ENCODE measurements around the gene TMEM39A. TPM values are rescaled to one million over a fixed set of nuclear protein-coding genes. Genes with fewer than 3 reads are reported as not detected.

Gene TMEM39A
- total RNA-seq, 6 experiments from 2014 or later: 14.9 to 34.6 (median 20.9) TPM

DNA sequence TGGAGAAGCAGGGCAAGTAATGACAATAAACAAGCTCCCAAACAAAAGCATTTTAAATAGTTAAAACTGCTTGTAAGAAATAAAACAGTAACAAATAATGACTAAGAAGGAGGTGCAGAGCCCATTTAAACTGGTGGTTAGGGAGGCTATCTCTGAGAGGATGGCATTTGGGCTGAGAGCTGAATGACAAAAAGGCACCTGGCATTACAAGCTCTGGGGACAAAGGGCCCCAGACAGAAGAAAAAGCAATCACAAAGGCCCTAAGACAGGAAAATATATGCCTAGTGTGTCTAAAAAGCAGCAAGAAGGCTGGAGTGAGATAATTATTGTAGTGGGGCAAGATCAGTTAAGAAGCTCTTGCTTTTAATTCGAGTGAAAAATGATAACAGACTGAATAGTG is 9.6 kb downstream of the TMEM39A start:
- intact Hi-C loops (cut with DNase I): no loop called here
- no peak for ATAC-seq
- H3K4me3 ChIP-seq: no peak overlapping the region
- WGBS (ENCODE audit: insufficient coverage, low coverage, low lambda C conversion rate, missing lambda C conversion rate): 80% methylated on average over 1 of the region's 1 CpG
- TF ChIP-seq CTCF (IDR thresholded peaks at IDR 0.05) (no peak), POLR2A (IDR thresholded peaks at IDR 0.05) (no peak)
- peaks cover 0 to 86% (median 30%) of the 10 kb centered on the region in 4 donors for H3K36me3 ChIP-seq
- H3K9me3 ChIP-seq: no peaks in the 10 kb centered on the region
- no peaks in the 10 kb centered on the region for H3K27me3 ChIP-seq
- no peak for DNase-seq
- H3K4me1 ChIP-seq: no peaks in the 10 kb centered on the region
- no peak overlapping the region for H3K27ac ChIP-seq

DNA sequence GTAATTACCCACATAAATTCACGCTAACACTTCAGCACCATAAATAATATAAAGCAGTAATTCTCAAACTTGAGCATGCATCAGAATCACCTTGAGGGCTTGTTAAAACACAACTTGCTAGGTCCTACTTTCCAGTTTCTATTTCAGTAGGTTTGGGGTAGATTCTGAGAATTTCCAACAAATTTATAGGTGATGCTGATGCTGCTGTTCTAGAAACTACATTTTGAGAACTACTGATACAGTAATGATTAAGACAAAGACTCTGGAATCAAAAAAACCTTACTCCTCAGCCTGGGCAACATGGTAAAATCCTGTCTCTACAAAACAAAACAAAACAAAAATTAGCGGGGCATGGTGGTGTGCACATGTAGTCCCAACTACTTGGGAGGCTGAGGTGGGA is 18.8 kb downstream of the TMEM39A start:
- ATAC-seq: no peak
- WGBS (ENCODE audit: insufficient coverage, low coverage, low lambda C conversion rate, missing lambda C conversion rate): 100% methylated on average over 2 of the region's 2 CpGs
- H3K36me3 ChIP-seq: peaks cover 0 to 58% (median 21%) of the 10 kb centered on the region in 4 donors

DNA sequence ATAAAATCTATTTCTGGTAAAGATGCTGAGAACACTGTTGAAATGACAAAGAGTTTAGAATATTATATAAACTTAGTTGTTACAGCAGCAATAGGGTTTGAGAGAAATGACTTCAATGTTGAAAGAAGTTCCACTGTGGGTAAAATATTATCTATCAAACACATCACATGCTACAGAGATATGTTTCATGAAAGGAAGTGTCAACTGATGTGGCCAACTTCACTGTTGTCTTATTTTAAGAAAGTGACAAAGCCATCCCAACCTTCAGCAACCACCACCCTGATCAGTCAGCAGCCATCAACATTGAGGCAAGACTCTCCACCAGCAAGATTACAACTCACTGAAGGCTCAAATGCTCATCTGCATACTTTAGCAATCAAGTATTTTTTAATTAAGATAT is 20.2 kb downstream of the TMEM39A start:
- intact Hi-C loops (cut with DNase I): no loop called here
- H3K9me3 ChIP-seq: no peaks in the 10 kb centered on the region
- DNase-seq: no peak
- TF ChIP-seq CTCF (IDR thresholded peaks at IDR 0.05) (no peak), POLR2A (IDR thresholded peaks at IDR 0.05) (no peak)
- H3K4me1 ChIP-seq: no peaks in the 10 kb centered on the region
- peaks cover 0 to 50% (median 16%) of the 10 kb centered on the region in 4 donors for H3K36me3 ChIP-seq
- no peaks in the 10 kb centered on the region for H3K27me3 ChIP-seq
- H3K4me3 ChIP-seq: no peak overlapping the region
- no peak overlapping the region for H3K27ac ChIP-seq
- ATAC-seq: no peak

More for the DNA sequence above, 18.8 kb downstream of the TMEM39A start:
- no peak for TF ChIP-seq POLR2A (IDR thresholded peaks at IDR 0.05)
- TF ChIP-seq CTCF (IDR thresholded peaks at IDR 0.05): no peak
- intact Hi-C loops (cut with DNase I): no loop called here
- DNase-seq: no peak
- Histone ChIP-seq H3K27me3 (no peaks in the 10 kb centered on the region), H3K9me3 (no peaks in the 10 kb centered on the region), H3K4me3 (no peak overlapping the region), H3K27ac (no peak overlapping the region), H3K4me1 (no peaks in the 10 kb centered on the region)

DNA sequence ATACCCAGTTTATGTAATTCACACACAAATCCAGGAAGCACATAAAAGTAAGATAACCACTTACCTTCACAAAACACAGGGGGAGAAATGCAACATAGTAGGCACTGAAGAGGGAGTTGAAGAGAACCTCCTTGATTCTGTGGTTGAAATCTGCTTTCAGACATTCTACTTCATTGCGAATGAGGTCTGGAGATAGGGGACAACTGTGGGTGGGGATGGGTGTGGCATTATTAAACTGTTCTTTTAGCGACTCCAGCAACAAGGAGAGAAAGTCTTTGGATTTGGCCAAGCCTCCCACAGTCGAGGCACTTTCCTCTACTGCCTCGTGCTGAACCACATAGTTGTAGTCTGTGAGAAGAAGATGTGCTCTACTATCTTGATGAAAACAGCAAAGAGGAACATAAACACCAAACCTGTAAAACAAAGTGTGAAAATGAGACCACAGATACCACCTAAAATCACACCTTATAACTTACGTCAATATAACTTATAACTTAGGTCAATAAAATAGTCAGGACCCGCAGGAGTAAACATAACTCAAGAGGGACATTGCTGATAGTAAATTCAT is 25.6 kb downstream of the TMEM39A start:
- Histone ChIP-seq H3K4me3 (no peak overlapping the region), H3K36me3 (peaks cover 6 to 60% (median 30%) of the 10 kb centered on the region in 4 donors), H3K27me3 (no peaks in the 10 kb centered on the region), H3K27ac (no peak overlapping the region), H3K4me1 (no peaks in the 10 kb centered on the region), H3K9me3 (no peaks in the 10 kb centered on the region)
- intact Hi-C loops (cut with DNase I): no loop called here
- 70% methylated on average over 6 of the region's 6 CpGs for WGBS (ENCODE audit: insufficient coverage, low coverage, low lambda C conversion rate, missing lambda C conversion rate)
- ATAC-seq (no peak), DNase-seq (no peak)
- TF ChIP-seq POLR2A (IDR thresholded peaks at IDR 0.05): no peak
- no peak for TF ChIP-seq CTCF (IDR thresholded peaks at IDR 0.05)

DNA sequence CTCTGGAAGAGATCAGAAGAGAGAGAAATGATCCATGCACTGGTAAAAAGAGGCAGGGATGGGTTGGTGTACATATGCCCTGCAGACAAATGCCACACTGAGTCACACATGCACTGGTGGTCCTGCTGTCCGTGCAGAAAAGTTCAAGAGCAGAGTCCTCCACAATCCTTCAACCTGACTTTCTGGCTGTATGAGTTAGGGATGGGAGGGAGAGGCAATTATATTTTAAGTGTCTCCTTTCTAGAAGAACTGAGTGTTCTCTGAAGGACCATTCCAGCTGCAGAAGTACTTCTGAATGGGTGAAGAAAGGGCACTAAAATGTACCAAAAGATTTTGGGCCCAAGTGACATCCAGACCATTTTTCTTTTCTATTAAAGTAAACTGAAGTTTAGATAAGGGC is 26.4 kb downstream of the TMEM39A start:
- Histone ChIP-seq H3K36me3 (peaks cover 6 to 63% (median 31%) of the 10 kb centered on the region in 4 donors), H3K4me3 (no peak overlapping the region), H3K4me1 (no peaks in the 10 kb centered on the region), H3K27me3 (no peaks in the 10 kb centered on the region), H3K27ac (no peak overlapping the region), H3K9me3 (no peaks in the 10 kb centered on the region)
- intact Hi-C loops (cut with DNase I): no loop called here
- WGBS (ENCODE audit: insufficient coverage, low coverage, low lambda C conversion rate, missing lambda C conversion rate): 91% methylated on average over 1 of the region's 1 CpG
- no peak for ATAC-seq
- no peak for TF ChIP-seq POLR2A (IDR thresholded peaks at IDR 0.05)
- no peak for TF ChIP-seq CTCF (IDR thresholded peaks at IDR 0.05)
- DNase-seq: no peak
